ENCODE results near the gene NUP133.

NUP133 gene

DNA sequence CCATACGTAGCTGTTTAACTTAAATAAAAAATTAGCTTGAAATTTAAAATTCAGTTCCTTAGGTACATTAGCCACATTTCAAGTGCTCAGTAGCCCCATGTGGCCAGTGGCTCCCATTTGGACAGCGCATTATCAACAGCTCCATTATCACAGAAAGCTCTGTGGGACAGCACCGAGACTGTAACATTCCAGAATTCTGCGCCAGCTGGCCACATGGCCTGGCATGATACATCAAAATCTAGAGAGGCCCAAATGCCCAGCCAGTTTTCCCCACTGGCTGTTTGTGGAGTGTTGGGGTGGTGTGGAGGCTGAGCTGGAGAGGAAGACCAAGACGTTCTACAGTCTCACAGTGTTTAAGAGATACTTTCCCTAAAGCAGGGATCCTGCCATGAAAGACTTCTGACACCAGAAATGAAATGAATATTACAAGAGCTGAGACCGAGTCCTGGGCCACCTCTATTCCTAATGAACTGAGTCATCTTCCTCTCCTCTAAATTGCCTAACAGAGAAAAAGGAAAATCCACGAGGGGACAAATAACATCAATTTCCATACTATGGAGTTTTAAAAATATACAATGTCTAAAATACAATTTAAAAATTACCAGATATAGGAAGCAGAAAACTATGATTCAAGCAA is 47.0 kb downstream of the NUP133 start:
- Histone ChIP-seq H3K36me3 (ENCODE audit: control insufficient read depth, low read length) (peaks cover 90% of the 10 kb centered on the region), H3K4me1 (ENCODE audit: control insufficient read depth, low read length) (no peaks in the 10 kb centered on the region), H3K4me2 (ENCODE audit: low read length) (no peak overlapping the region), H3F3A (ENCODE audit: control insufficient read depth, insufficient read depth) (peaks cover 5% of the 10 kb centered on the region; the same call in 1 of the 2 replicates), H3K79me2 (ENCODE audit: control insufficient read depth, low read length) (no peaks in the 10 kb centered on the region), H3K9me3 (ENCODE audit: control insufficient read depth, insufficient read depth, low read length) (no peaks in the 10 kb centered on the region), H3K27ac (ENCODE audit: low read depth, low read length) (no peak overlapping the region), H3K9me2 (replicated peaks; ENCODE audit: control insufficient read depth, low read length) (no peaks in the 10 kb centered on the region), H3K4me3 (ENCODE audit: low read length) (no peak overlapping the region), H4K20me1 (ENCODE audit: control insufficient read depth, insufficient read depth, low read depth, low read length) (no peaks in the 10 kb centered on the region; the same call in 1 of the 2 replicates), H3K27me3 (ENCODE audit: control insufficient read depth, low read length) (no peaks in the 10 kb centered on the region)
- TF ChIP-seq EZH2phosphoT487 (IDR thresholded peaks at IDR 0.05; ENCODE audit: borderline replicate concordance, low read length): no peak
- TF ChIP-seq, protein P1, sequence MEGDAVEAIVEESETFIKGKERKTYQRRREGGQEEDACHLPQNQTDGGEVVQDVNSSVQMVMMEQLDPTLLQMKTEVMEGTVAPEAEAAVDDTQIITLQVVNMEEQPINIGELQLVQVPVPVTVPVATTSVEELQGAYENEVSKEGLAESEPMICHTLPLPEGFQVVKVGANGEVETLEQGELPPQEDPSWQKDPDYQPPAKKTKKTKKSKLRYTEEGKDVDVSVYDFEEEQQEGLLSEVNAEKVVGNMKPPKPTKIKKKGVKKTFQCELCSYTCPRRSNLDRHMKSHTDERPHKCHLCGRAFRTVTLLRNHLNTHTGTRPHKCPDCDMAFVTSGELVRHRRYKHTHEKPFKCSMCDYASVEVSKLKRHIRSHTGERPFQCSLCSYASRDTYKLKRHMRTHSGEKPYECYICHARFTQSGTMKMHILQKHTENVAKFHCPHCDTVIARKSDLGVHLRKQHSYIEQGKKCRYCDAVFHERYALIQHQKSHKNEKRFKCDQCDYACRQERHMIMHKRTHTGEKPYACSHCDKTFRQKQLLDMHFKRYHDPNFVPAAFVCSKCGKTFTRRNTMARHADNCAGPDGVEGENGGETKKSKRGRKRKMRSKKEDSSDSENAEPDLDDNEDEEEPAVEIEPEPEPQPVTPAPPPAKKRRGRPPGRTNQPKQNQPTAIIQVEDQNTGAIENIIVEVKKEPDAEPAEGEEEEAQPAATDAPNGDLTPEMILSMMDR (IDR thresholded peaks at IDR 0.05; ENCODE audit: low read depth, low read length, poor library complexity, severe bottlenecking): no peak

DNA sequence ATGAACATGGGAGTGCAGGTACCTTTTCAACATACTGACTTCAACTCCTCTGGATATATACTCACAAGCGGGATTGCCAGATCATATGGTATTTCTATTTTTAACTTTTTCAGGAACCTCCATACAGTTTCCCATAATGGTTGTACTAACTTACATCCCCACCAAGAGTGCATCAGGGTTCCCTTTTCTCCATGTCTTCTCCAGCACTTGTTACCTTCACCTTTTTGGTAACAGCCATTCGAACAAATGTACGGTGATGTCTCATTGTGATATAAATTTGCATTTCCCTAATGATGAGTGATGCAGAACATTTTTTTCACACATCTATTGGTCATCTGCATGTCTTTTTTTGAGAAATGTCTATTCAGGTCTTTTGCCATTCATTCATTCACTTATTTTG is 48.3 kb downstream of the NUP133 start:
- no peak for TF ChIP-seq EZH2phosphoT487 (IDR thresholded peaks at IDR 0.05; ENCODE audit: borderline replicate concordance, low read length)
- TF ChIP-seq, protein P1 (IDR thresholded peaks at IDR 0.05; ENCODE audit: low read depth, low read length, poor library complexity, severe bottlenecking): no peak
- Histone ChIP-seq H3K27me3 (ENCODE audit: control insufficient read depth, low read length) (no peaks in the 10 kb centered on the region), H3K4me2 (ENCODE audit: low read length) (no peak overlapping the region), H3K9me3 (ENCODE audit: control insufficient read depth, insufficient read depth, low read length) (no peaks in the 10 kb centered on the region), H3K4me3 (ENCODE audit: low read length) (no peak overlapping the region), H4K20me1 (ENCODE audit: control insufficient read depth, insufficient read depth, low read depth, low read length) (no peaks in the 10 kb centered on the region; the same call in 1 of the 2 replicates), H3K36me3 (ENCODE audit: control insufficient read depth, low read length) (peaks cover 84% of the 10 kb centered on the region), H3K9me2 (replicated peaks; ENCODE audit: control insufficient read depth, low read length) (no peaks in the 10 kb centered on the region), H3K27ac (ENCODE audit: low read depth, low read length) (no peak overlapping the region), H3K79me2 (ENCODE audit: control insufficient read depth, low read length) (no peaks in the 10 kb centered on the region), H3F3A (ENCODE audit: control insufficient read depth, insufficient read depth) (peaks cover 5% of the 10 kb centered on the region; the same call in 1 of the 2 replicates), H3K4me1 (ENCODE audit: control insufficient read depth, low read length) (no peaks in the 10 kb centered on the region)

DNA sequence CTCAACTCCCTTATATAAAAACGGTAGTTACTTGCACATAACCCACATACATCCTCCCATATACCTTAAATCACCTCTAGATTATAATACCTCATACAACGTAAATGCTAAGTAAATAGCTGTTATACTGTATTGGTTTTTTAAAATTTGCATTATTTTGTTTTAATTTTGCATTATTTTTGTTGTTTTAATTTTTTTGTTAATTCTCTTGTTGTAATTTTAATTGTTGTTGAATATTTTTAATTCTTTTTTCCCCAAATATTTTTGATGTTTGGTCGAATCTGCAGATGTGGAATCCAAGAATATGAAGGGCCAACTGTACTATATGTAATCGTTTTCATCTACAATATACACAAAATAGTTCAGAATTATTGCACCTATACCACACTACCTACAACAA is 50.7 kb downstream of the NUP133 start:
- TF ChIP-seq, protein P1 (IDR thresholded peaks at IDR 0.05; ENCODE audit: low read depth, low read length, poor library complexity, severe bottlenecking): no peak
- Histone ChIP-seq H3K9me2 (replicated peaks; ENCODE audit: control insufficient read depth, low read length) (no peaks in the 10 kb centered on the region), H4K20me1 (ENCODE audit: control insufficient read depth, insufficient read depth, low read depth, low read length) (no peaks in the 10 kb centered on the region; the same call in 1 of the 2 replicates), H3K4me2 (ENCODE audit: low read length) (no peak overlapping the region), H3K4me3 (ENCODE audit: low read length) (no peak overlapping the region), H3K27ac (ENCODE audit: low read depth, low read length) (no peak overlapping the region), H3K79me2 (ENCODE audit: control insufficient read depth, low read length) (no peaks in the 10 kb centered on the region), H3K9me3 (ENCODE audit: control insufficient read depth, insufficient read depth, low read length) (no peaks in the 10 kb centered on the region), H3K27me3 (ENCODE audit: control insufficient read depth, low read length) (no peaks in the 10 kb centered on the region), H3F3A (ENCODE audit: control insufficient read depth, insufficient read depth) (peaks cover 5% of the 10 kb centered on the region; the same call in 1 of the 2 replicates), H3K4me1 (ENCODE audit: control insufficient read depth, low read length) (no peaks in the 10 kb centered on the region), H3K36me3 (ENCODE audit: control insufficient read depth, low read length) (peaks cover 78% of the 10 kb centered on the region)

All from DOHH2 (cell line).